NCI-H2081 treated with DMSO at 0.1 percent for 48 hours (cell line): ENCODE measurements around the gene FOXR1.
"Not testable (repeated sequence)": the region's sequence is repeated elsewhere in the genome, so short reads cannot be mapped to it uniquely, and the experiment has no call there.

Experiments used
- DNase-seq: peaks from one replicate; lab custom pipeline; 2025; lab: John Stamatoyannopoulos, UW

The FOXR1 gene

DNA sequence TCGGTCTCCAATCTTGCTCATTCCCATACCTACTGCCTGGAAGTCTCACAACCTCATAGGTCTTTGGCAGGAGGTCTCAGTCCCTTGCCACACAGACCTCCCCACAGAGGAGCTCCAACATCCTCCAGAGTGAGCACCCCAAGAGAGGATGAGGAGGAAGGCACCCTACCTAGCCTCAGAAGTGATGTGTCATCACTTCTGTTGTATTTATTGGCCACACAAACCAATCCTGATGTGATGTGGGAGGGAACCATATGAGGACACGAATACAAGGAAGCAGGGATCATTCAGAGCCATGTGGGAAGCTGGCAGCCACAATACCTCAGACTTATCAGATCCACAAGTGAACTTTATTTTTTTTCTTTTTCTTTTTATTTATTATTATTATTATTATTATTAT, 24.5 kb upstream of the FOXR1 start:
- no peak for DNase-seq

DNA sequence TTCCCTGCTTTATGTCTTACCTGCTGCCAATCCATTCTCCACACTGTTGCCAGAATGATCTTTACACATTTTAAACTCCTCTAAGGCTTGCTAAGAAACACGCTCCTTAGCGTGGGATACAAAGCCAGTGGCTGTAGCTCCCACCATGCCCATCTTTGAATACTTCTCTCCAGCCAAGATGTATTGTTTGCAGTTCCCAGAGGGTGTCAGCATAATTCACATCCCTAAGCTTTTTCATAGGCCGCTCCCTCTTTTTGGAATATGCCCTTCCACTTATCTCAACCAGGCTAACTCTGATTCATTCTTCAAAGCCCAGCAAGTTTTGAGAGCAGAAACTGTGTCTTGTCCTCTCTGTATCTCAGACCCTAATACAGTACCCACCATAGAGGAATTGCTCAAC, 23.6 kb upstream of the FOXR1 start:
- no peak for DNase-seq

DNA sequence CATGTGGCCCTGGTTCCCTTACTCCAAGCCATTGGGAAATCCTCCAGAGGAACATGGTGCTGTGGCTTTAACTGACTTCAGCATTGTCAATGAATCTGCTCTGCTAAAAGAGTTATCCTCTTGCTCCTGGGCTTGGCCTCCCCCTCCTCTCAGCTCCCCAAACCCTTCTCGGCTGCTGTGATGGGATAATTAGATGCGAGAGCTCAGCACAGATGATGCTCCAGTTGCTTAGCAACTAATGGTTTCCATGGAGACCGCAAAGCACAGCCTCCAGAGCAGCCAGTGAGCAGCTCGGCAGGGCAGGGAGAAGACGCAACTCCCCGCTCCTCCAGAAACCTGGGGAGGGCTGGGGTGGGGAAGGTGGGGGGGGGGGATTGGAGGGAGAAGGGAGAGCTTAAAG, 18.3 kb upstream of the FOXR1 start:
- no peak for DNase-seq

DNA sequence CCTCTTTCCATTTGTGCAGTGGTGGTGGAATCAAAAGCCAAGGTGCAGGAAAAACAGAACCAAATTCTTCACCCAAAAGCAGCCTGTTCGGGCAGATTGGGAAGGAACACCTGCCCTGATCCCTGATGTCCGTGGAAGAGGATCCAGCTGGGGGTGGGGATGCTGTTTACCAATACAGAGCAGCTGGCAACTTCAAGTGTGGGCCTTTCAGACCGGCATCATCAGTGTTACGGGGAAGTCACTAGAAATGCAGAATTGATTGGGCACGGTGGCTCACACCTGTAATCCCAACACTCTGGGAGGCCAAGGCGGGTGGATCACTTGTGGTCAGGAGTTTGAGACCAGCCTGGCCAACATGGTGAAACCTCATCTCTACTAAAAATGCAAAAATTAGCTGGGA, 17.6 kb upstream of the FOXR1 start:
- DNase-seq = not testable (repeated sequence)

DNA sequence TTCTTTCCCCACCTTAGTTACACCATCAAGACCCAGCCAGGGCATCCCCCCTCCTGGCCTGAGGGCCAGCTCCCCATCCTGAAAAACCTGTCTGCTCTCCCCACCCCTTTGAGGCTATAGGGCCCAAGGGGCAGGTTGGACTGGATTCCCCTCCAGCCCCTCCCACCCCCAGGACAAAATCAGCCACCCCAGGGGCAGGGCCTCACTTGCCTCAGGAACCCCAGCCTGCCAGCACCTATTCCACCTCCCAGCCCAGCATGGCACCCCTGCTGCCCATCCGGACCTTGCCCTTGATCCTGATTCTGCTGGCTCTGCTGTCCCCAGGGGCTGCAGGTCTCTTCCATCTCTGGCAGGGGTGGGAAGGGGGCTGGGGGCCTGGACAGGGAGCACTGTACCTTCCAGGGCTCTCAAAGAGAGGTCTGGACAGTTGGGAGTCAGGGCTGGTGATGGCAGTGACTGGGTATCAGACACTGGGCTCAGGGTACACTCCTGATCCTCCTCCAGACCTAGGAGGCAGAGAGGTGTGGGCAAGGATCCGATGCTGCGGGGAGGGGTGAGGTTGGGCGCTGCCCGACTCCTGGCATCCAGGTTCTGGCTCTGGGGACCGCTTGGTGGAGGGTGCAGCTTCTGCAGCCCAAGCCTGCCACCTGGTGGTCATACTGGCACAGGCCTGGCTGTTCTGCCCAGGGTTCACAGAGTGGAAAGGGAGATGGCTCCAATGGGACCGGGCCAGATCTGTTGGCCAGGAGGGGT, 15.3 kb upstream of the FOXR1 start, which contains the start of gene UPK2:
TSS of gene UPK2 (plus strand) at position 205 of the 753 bp plus-strand sequence. CDS start at position 258, 53 bp downstream.
- DNase-seq = no peak

DNA sequence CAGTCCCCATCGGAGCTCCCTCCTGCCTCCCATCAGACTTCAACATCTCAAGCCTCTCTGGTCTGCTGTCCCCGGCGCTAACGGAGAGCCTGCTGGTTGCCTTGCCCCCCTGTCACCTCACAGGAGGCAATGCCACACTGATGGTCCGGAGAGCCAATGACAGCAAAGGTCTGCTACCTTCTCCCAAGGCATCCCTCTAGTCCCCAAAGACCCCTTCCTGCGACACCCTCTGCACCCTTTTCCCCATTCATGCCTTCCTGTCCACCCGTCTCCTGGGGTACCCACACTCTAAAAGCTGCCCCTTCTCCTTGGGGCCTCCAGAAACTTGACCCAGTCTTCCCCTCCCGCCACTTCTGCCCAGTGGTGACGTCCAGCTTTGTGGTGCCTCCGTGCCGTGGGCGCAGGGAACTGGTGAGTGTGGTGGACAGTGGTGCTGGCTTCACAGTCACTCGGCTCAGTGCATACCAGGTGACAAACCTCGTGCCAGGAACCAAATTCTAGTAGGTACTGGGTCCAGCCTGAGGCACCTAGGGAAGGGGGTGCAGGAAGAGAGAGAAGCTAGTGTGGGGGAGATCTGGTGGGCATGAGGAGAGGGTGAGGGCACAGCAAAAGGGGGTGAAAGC, 14.6 kb upstream of the FOXR1 start:
- DNase-seq = no peak

DNA sequence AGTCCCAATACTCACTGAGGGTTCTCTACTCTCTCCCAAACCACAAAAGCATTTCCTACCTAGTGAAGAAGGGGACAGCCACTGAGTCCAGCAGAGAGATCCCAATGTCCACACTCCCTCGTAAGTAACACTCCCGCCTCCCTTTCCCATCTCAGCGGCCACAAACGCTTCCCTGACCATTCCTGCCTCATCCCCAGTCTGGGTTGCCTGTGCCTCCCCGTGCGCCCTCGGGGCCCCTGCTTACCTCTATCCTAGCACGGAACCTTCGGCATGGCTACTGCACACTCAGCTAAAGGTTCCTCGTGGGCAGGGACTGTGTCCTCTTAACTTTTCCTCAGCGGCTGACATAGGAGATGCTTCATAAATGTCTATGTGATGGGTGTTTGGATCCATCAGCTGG, 14.0 kb upstream of the FOXR1 start:
- no peak for DNase-seq

DNA sequence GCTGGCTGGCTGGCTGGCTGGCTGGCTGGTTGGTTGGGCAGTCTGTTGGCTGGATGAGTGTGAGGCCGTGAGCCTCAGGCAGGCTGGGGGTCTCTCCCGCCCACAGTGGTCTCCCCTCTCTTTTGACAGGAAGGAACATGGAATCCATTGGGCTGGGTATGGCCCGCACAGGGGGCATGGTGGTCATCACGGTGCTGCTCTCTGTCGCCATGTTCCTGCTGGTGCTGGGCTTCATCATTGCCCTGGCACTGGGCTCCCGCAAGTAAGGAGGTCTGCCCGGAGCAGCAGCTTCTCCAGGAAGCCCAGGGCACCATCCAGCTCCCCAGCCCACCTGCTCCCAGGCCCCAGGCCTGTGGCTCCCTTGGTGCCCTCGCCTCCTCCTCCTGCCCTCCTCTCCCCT, 13.6 kb upstream of the FOXR1 start:
- no peak for DNase-seq

DNA sequence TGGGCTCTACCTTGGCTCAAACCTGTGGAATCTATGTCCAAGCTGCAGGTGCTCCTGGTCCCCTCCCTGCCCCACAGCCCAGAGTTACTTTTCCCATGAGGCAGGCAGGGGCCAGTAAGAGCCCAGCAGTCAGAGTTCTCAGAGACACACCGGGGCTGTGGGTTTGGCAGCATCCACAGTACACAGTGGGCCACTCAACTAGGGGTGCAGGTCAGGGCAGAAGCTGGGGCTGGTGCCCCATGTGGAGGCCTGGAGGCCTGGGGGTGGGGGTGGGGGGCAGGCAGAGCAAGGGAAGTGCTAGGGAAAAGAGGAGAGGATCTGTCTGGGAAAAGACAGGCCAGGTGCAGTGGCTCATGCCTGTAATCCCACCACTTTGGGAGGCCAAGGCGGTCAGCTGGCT, 13.0 kb upstream of the FOXR1 start:
- no peak for DNase-seq

DNA sequence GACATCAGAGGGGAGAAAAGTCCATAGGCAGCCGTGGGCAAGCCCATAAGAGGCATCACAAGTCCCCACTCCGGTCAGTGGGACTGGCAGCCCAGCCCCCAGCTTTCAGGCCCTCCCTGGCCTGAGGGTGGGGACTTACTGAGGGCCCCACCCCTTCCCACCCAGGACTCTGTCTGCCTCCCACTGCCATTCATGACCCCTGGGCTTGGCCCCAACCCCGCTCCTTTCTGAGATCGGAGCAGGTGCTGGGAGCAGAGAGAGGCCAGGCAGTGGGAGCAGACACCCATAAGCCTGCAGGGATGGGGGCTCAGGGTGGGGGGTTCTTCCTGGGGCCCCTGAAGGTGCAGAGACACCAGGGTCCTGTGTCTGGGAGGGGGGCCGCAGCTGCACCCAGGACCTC, 10.4 kb upstream of the FOXR1 start:
- DNase-seq = no peak

DNA sequence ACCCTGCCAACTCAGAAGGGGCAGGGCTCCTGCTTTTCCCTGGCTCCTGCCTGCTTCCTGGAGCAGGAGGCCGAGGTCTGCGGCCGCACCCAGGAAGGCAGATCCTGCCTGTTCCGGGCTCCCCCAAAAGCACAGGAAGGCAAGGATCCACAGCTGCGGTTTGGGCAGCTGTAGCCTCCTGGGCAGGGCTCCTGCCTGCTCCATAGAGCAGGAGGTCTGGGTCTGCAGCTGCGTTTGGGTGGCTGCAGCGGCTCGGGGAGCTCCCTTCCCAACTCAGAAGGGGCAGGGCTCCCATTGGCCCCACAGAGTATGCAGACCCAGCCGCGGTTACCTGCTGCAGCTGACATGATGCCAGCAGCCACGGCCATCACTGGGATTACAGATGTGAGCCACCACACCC, 10.0 kb upstream of the FOXR1 start:
- DNase-seq = no peak

DNA sequence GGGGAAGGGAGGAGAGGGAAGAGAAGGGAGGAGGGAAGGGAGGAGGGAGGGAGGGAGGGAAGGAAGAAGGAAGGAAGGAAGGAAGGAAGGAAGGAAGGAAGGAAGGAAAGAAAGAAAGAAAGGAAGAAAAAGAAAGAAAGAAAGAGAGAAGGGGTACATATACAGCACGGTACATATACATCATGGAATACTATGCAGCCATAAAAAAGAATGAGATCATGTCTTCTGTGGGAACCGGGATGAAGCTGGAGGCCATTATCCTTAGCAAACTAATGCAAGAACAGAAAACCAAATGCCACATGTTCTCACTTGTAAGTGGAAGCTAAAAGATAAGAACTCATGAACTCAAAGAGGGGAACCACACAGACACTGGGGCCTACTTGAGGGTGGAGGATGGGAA, 2.1 kb upstream of the FOXR1 start:
- not testable (repeated sequence) for DNase-seq

DNA sequence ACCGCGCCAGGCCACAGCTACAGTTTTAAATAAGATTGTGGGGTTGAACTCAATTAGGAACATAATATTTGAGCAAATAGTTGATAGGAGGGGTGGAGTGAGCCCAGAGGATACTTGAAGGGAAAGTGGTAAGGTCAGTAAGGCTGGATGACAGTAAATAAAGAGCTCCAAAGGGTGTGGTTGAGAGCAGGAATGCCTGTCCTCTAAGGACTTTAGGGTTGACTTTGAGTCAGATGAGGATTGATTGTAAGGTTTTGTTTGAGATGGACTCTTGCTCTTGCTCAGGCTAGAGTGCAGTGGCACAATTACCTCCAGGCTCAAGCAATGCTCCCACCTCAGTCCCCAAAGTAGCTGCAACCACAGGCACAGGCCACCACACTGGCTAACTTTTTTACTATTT, 2.4 kb downstream of the FOXR1 start:
- no peak for DNase-seq

DNA sequence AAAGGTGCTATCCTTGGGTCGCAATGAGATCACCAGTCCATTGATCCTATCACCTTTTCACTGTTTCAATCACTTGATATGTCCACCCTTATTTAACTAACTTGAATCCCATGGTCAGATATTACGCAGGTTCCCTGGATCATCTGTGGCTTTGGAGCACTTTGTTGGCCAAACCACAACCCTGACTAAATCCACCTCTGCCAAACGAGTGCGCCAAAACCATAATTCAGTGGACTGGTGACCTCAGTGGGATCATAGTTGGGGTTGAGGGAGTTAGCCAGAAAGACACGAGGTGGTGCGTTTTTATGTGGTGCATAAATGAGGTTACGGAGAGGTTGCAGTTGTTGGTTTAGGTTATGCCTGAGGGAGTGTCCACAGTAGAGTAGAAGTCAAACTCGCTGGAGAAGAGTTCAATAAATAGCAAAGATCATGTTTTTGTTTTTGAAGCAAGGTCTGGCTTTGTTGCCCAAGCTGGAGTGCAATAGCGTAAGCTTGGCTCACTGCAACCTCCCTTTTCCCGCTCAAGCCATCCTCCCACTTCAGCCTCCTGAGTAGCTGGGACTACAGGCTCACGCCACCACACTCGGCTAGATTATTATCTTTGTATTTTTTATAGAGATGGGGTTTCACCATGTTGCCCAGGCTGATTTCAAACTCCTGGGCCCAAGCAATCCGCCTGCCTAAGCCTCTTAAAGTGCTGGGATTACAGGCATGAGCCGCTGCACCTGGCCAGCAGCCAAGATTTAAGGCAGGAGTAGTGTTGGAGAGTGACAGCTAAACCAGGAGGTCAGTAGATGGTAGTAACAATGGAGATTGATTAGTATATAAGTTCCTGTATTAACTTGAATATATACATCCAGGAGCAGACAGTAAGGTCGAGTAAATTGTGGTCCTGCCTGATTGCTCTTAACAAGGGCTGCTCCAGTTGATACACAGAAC, 4.5 kb downstream of the FOXR1 start:
- DNase-seq = no peak

DNA sequence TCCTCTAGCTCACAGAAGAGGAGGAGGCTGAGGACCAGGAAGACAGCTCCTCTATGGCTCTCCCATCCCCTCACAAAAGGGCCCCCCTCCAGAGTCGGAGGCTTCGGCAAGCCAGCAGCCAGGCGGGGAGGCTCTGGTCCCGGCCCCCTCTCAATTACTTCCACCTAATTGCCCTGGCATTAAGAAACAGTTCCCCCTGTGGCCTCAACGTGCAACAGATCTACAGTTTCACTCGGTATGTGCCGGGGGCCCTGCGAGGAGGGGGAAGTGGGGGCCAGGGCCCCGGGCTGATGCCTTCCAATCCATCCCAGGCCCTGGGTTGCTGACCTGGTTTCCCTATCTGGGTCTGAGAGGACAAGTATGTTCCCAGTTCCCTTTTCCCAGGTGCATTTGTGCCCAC, 7.9 kb downstream of the FOXR1 start:
- DNase-seq = no peak

DNA sequence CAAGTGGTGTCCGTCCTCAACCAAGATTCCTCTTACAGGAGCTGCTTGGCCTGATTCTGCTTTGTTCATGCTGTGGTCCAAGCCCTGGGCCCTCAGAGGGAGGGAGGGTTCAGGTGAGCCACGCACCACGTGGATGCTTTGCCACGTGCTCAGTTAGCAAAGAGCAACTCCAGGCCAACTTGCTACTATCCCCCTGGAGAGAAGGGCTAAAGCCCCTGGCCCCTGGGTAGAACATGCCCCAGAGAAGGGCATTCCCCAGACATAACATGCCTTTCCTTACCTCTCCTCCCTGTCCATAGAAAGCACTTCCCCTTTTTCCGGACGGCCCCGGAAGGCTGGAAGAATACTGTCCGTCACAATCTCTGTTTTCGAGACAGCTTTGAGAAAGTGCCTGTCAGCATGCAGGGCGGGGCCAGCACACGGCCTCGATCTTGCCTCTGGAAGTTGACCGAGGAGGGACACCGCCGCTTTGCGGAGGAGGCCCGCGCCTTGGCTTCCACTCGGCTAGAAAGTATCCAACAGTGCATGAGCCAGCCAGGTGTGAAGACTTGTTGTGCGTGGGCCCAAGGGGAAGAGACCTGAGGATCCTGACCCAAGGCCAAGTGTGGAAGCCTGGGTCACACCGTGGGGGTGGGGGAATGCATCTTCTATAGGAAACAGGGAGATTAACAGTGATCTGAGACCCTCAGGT, 8.8 kb downstream of the FOXR1 start:
- no peak for DNase-seq

DNA sequence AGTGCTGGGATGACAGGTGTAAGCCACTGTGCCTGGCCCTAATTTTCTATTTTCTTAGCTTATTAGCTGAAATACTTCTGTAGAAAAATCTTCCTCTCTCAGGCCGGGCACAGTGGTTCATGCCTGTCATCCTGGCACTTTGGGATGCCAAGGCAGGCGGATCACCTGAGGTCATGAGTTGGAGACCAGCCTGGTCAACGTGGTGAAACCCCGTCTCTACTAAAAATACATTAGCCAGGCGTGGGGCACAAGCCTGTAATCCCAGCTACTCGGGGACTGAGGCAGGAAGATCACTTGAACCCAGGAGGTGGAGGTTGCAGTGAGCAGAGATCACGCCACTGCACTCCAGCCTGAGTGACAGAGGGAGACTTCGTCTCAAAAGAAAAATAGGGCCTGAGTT, 12.8 kb downstream of the FOXR1 start:
- not testable (repeated sequence) for DNase-seq

DNA sequence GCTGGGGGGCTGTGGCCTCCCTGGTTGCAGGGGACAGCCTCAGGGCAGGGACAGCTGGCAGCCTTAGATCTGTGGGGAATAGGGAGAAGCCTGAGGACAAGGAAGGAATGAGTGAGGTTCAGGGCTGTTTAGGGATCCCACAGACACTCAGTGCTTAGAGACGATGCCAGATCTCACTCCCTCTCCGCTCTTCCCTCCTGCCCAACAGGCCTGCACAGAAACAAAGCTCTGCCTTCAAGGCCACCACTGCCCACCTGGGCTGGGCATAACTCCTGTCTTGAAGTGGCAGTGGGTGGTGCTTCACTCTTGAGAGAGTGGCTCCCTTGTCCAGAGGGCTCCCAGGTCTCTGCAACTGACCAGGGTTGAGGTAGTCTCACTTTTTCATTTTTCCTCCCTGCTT, 13.3 kb downstream of the FOXR1 start:
- DNase-seq = no peak

DNA sequence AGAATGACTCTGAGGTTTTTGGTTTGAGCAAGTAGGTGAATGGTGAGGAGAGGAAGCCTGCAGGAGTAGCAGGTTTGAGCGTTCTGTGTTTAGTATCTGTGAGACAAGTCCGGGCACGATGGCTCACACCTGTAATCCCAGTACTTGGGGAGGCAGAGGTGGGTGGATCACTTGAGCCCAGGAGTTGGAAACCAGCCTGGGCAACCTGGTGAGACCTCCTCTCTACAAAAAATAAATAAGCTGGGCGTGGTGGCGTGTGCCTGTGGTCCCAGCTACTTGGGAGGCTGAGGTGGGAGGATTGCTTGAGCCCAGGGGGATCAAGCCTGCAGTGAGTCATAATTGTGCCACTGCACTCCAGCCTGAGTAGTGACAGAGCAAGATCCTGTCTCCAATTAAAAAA, 16.7 kb downstream of the FOXR1 start:
- no peak for DNase-seq

DNA sequence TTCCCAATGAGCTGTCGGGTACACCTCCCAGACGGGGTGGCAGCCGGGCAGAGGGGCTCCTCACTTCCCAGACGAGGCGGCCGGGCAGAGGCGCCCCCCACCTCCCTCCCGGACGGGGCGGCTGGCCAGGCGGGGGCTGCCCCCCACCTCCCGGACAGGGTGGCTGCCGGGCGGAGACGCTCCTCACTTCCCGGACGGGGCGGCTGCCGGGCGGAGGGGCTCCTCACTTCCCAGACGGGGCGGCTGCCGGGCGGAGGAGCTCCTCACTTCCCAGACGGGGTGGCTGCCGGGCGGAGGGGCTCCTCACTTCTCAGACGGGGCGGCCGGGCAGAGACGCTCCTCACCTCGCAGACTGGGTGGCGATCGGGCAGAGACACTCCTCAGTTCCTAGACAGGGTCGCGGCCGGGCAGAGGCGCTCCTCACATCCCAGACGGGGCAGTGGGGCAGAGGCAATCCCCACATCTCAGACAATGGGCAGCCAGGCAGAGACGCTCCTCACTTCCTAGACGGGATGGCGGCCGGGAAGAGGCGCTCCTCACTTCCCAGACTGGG, 20.0 kb downstream of the FOXR1 start:
- DNase-seq = not testable (repeated sequence)

DNA sequence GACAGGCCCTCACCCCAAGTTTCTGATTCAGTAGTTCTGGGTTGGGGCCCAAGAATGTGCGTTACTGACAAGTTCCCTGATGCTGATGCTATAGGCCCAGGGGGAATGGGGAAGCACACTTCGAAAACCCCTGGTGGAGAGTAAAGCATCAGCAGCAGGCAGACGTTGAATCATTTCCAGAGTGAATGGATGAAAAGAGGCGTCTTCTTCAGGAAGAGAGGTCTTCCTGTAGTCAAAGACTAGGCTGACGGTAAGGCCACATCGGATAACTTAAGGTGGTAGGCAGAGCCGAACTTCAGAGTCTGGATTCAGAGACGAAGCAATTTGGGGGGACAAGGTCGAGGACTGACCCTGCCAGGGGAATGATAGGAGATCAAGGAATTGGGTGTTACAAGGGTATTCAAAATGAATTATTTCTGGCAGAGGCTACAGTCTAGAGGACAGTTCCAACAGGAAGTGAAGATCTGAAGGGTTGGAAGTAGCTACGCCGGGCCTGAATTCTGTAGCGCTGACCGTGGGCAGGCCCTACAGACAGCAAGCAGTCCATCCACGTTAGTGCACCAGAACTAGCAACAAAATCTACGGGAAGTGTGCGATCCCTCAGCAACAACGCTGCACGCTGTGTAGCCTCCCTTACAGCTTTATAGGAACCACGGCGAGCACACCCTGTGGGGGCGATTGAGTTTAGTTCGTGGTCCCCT, 25.5 kb downstream of the FOXR1 start:
- DNase-seq = no peak
